WERI-Rb-1 (cell line): ENCODE measurements around the gene OSBP2.

Experiments
- DNase-seq: peaks from one replicate; pipeline ENCODE4 v3.0.0-alpha.2; 2020
- H3K27ac ChIP-seq: fragments of 250-450 bp; sonication (Bioruptor Pico); 2 replicates; pipeline ENCODE4 v1.5.1; 2020; ENCODE audit warnings: mild to moderate bottlenecking, moderate library complexity
- H3K27me3 ChIP-seq: fragments of 250-450 bp; sonication (Bioruptor Pico); 2 replicates; pipeline ENCODE4 v1.5.1; 2021; ENCODE audit warnings: mild to moderate bottlenecking, low read depth, moderate library complexity; ENCODE audit not compliant: insufficient read depth, severe bottlenecking
- H3K36me3 ChIP-seq: fragments of 250-450 bp; sonication (Bioruptor Pico); 2 replicates; pipeline ENCODE4 v1.5.1; 2020; ENCODE audit warnings: mild to moderate bottlenecking, moderate library complexity
- H3K4me3 ChIP-seq: 2 replicates; pipeline ENCODE4 v1.5.1; 2011; ENCODE audit warnings: low read depth, mild to moderate bottlenecking, control low read depth, low read length
- H3K9me3 ChIP-seq: fragments of 250-450 bp; sonication (Bioruptor Pico); 2 replicates; pipeline ENCODE4 v1.5.1; 2021; ENCODE audit warnings: mild to moderate bottlenecking, moderate library complexity; ENCODE audit not compliant: severe bottlenecking
- TF ChIP-seq, protein P1 (sequence below): IDR thresholded peaks from 2 replicates; pipeline ENCODE4 v1.5.1; 2011; ENCODE audit warnings: low read depth, mild to moderate bottlenecking, control low read depth, inconsistent platforms, low read length

Gene OSBP2

GRCh38 chr22:30782613-30783012 lies 87.9 kb downstream of the OSBP2 start:
- DNase-seq = no peak
- H3K27me3 ChIP-seq = no peaks in the 10 kb centered on the region
- TF ChIP-seq, protein P1, sequence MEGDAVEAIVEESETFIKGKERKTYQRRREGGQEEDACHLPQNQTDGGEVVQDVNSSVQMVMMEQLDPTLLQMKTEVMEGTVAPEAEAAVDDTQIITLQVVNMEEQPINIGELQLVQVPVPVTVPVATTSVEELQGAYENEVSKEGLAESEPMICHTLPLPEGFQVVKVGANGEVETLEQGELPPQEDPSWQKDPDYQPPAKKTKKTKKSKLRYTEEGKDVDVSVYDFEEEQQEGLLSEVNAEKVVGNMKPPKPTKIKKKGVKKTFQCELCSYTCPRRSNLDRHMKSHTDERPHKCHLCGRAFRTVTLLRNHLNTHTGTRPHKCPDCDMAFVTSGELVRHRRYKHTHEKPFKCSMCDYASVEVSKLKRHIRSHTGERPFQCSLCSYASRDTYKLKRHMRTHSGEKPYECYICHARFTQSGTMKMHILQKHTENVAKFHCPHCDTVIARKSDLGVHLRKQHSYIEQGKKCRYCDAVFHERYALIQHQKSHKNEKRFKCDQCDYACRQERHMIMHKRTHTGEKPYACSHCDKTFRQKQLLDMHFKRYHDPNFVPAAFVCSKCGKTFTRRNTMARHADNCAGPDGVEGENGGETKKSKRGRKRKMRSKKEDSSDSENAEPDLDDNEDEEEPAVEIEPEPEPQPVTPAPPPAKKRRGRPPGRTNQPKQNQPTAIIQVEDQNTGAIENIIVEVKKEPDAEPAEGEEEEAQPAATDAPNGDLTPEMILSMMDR = no peak
- no peak overlapping the region for H3K27ac ChIP-seq
- H3K9me3 ChIP-seq = no peaks in the 10 kb centered on the region
- no peak overlapping the region for H3K4me3 ChIP-seq
- no peaks in the 10 kb centered on the region for H3K36me3 ChIP-seq

- Histone ChIP-seq H3K36me3 (no peaks in the 10 kb centered on the region), H3K9me3 (no peaks in the 10 kb centered on the region), H3K27ac (no peak overlapping the region), H3K27me3 (no peaks in the 10 kb centered on the region), H3K4me3 (no peak overlapping the region)
- TF ChIP-seq, protein P1 = no peak
- DNase-seq = no peak
Measured at GRCh38 chr22:30783021-30783420, 88.3 kb downstream of the OSBP2 start.

DNA sequence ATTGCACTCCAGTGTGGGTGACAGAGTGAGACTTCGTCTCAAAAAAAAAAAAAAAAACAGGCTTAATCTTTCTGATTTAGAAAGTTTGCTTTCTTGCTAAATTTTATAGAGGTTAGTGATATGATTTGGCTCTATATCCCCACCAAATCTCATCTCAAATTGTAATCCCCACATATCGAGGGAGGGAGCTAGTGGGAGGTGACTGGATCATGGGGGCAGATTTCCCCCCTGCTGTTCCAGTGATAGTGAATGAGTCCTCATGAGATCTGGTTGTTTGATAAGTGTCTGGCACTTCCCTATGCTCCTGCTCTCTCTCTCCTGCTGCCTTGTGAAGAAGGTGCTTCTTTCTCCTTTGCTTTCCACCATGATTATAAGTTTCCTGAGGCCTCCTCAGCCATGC lies 90.9 kb downstream of the OSBP2 start:
- no peak overlapping the region for H3K27ac ChIP-seq
- H3K9me3 ChIP-seq = no peaks in the 10 kb centered on the region
- no peak for DNase-seq
- H3K27me3 ChIP-seq = no peaks in the 10 kb centered on the region
- H3K36me3 ChIP-seq = no peaks in the 10 kb centered on the region
- H3K4me3 ChIP-seq = no peak overlapping the region
- TF ChIP-seq, protein P1 = no peak

DNA sequence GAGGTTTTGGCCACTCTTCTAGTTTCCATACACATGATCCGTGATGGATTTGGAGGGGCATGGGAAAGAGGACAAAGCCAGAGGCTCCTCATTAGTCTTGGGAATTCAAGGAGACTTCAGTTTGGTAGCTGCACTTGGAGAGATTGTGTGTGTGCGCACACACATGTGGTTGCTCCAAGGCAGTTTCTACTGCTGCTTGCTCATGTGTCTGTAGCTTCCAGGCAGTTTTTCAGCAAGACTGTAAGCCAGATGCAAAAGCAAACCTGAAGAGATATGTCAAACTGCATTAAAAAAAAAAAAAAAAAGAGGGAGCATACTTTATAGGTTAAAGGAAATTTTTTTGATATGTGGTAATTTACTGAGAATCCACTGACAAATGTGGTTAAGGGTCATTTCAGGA lies 95.7 kb downstream of the OSBP2 start:
- no peak for DNase-seq
- Histone ChIP-seq H3K9me3 (no peaks in the 10 kb centered on the region), H3K27ac (no peak overlapping the region), H3K4me3 (no peak overlapping the region), H3K36me3 (no peaks in the 10 kb centered on the region), H3K27me3 (no peaks in the 10 kb centered on the region)
- TF ChIP-seq, protein P1 = no peak

DNA sequence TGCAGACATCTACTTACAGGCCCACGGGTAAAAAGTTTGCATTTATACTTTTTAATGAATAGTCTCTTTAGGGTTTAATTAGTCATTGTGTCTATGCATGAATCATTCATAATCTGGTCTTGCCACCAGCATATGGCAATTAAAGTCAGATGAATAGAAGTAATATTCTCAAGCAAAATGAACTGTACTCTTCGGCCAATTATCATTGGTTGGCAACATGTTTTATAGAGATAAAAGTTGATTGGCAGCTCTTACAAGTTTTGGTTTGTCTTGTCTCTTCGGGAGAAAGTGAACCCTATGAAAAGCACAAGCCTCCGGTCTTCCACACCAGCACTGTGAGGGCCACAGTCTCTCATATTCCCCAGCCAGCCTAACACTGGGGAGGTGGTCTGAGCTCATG lies 97.8 kb downstream of the OSBP2 start:
- DNase-seq = no peak
- no peaks in the 10 kb centered on the region for H3K36me3 ChIP-seq
- TF ChIP-seq, protein P1 = no peak

DNA sequence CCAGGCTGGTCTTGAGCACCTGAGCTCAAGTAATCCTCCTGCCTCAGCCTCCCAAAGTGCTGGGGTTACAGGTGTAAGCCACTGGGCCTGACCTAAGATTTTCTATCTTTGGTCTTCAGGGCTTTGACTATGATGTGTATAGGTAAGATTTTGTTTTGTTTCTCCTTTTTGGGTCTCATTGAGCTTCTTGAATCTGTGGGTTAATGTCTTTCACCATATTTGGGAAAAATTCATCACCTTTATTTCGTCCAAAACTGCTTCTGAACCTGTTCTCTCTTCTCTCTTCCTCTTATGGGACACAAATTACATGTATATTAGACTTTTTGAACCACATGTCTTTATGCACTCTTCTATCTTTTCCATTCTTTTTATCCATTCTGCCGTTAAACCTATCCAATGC lies 100.4 kb downstream of the OSBP2 start:
- Histone ChIP-seq H3K36me3 (no peaks in the 10 kb centered on the region), H3K27me3 (no peaks in the 10 kb centered on the region), H3K27ac (no peak overlapping the region), H3K4me3 (no peak overlapping the region), H3K9me3 (no peaks in the 10 kb centered on the region)
- no peak for DNase-seq
- TF ChIP-seq, protein P1 = no peak

More for the DNA sequence above, 97.8 kb downstream of the OSBP2 start:
- Histone ChIP-seq H3K27ac (no peak overlapping the region), H3K9me3 (no peaks in the 10 kb centered on the region), H3K27me3 (no peaks in the 10 kb centered on the region), H3K4me3 (no peak overlapping the region)
